K562 (cell line): ENCODE measurements around the gene YBEY. TPM values are rescaled to one million over a fixed set of nuclear protein-coding genes. Genes with fewer than 3 reads are reported as not detected.
A peak's percentile ranks its signal among the peaks of the same experiment; 100 is the strongest.

Experiments
- ARID1B ChIP-seq: fragments of 450-650 bp; IDR thresholded peaks from 2 replicates; pipeline ENCODE4 v1.6.1; 2016; ENCODE audit warnings: antibody characterized with exemption, mild to moderate bottlenecking, inconsistent platforms
- EWSR1 ChIP-seq: fragments of 450-650 bp; IDR thresholded peaks from 2 replicates; pipeline ENCODE4 v1.6.1; 2018; ENCODE audit warnings: borderline replicate concordance, mild to moderate bottlenecking, low read depth, moderate library complexity; ENCODE audit not compliant: partially characterized antibody
- HLTF ChIP-seq: fragments of 450-650 bp; IDR thresholded peaks from 2 replicates; pipeline ENCODE4 v1.6.1; 2016
- POLR2AphosphoS5 ChIP-seq: IDR thresholded peaks from 2 replicates; pipeline ENCODE4 v1.6.1; 2011; ENCODE audit warnings: mild to moderate bottlenecking, low read depth, low read length, moderate library complexity; ENCODE audit not compliant: control insufficient read depth, insufficient read depth
- POLR2G ChIP-seq: fragments of 200-400 bp; formaldehyde crosslinking; IDR thresholded peaks from 2 replicates; pipeline ENCODE4 v1.6.1; 2017; ENCODE audit warnings: low read depth, mild to moderate bottlenecking, antibody characterized with exemption, low read length, moderate library complexity
- TBP ChIP-seq: optimal IDR thresholded peaks from 2 replicates; pipeline ENCODE3; 2011; ENCODE audit warnings: low read depth, low read length, improper control_type of control experiment
- polyA plus RNA-seq, 8 experiments: library from polyadenylated mRNA; depleted of rRNA in 4 of 8; stranded (reverse) in 5 of 8; unstranded in 3 of 8; fragments of >200 nt; fragmentation: Nextera tagmentation in 2 of 8; fragmentation: Illumina TruSeq in 1 of 8; extraction: Ambion mirVana in 2 of 8; extraction: Trizol in 1 of 8; gene quantifications; 2 replicates each; pipeline versions ENCODE4 v1.2.1 to v1.2.3, GENCODE V29; 2011 to 2014; ENCODE audit warnings: inconsistent platforms in 1 of 8, missing spikeins in 1 of 8
- total RNA-seq, 7 experiments: library from RNA; depleted of rRNA in 6 of 7; stranded (reverse); fragments of >200 nt in 6 of 7; fragmentation: Illumina TruSeq in 2 of 7; extraction: Trizol in 2 of 7; gene quantifications; 2 replicates each; pipeline versions ENCODE4 v1.2.1 to v1.2.3, GENCODE V29; 2011 to 2021; ENCODE audit warnings: low replicate concordance in 1 of 7
- TF ChIP-seq, protein P1 (sequence below): fragments of 200-800 bp; sonication (Bioruptor generic); IDR thresholded peaks from 2 replicates; pipeline ENCODE4 v1.6.1; 2017; ENCODE audit warnings: missing genetic modification characterization, missing compliant biosample characterization
- TF ChIP-seq, protein P2 (sequence below): sonication (generic); formaldehyde crosslinking; IDR thresholded peaks from 2 replicates; pipeline ENCODE4 v1.8.0; 2022; ENCODE audit warnings: missing genetic modification reagents, mild to moderate bottlenecking, moderate library complexity, borderline replicate concordance

YBEY gene
- total and polyA plus RNA-seq, 9 of the 15 experiments (the other 6 are each of a cell fraction or from before 2014, with no cell fraction given): 6.4 to 28.0 (median 12.4) TPM

DNA sequence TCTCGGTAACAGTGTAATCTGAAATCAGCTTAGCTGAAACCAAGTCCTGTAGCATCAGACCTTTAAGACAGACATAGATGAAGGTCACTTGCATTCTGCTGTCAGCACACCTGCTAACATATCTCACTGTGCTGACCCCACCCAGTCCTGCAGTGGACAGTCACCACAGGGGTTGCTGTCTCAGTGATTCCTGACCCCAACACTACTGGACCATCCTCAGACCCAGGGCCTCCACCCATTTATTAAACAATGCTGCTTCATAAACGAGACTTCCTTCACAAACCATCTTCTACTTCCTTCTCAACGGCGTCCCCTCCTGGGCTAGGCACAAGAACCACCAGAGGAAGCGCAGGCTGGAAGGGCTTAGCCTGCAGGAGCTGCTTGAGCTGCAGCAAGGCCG is 39.8 kb upstream of the YBEY start (continued):
- TF ChIP-seq TBP (no peak), HLTF (no peak), EWSR1 (no peak), POLR2AphosphoS5 (0 out of 2 replicates have a peak, but pooled peaks have one; percentile 20), ARID1B (no peak), POLR2G (0 out of 2 replicates have a peak, but pooled peaks have one; percentile 22)
- TF ChIP-seq, protein P1, sequence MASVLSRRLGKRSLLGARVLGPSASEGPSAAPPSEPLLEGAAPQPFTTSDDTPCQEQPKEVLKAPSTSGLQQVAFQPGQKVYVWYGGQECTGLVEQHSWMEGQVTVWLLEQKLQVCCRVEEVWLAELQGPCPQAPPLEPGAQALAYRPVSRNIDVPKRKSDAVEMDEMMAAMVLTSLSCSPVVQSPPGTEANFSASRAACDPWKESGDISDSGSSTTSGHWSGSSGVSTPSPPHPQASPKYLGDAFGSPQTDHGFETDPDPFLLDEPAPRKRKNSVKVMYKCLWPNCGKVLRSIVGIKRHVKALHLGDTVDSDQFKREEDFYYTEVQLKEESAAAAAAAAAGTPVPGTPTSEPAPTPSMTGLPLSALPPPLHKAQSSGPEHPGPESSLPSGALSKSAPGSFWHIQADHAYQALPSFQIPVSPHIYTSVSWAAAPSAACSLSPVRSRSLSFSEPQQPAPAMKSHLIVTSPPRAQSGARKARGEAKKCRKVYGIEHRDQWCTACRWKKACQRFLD (CRISPR knock-in tag): no peak
- TF ChIP-seq, protein P2, sequence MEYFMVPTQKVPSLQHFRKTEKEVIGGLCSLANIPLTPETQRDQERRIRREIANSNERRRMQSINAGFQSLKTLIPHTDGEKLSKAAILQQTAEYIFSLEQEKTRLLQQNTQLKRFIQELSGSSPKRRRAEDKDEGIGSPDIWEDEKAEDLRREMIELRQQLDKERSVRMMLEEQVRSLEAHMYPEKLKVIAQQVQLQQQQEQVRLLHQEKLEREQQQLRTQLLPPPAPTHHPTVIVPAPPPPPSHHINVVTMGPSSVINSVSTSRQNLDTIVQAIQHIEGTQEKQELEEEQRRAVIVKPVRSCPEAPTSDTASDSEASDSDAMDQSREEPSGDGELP: no peak
